SK-N-SH (cell line): Measurements from ENCODE around the gene P2RY14. TPM values are rescaled to one million over a fixed set of nuclear protein-coding genes. Genes with fewer than 3 reads are reported as not detected.

Experiments used
- CTCF ChIA-PET: fragments of 300-600, 350-600 bp; formaldehyde crosslinking; extraction: SDS; loops from one replicate; lab custom pipeline; 2021; lab: Yijun Ruan, JAX
- POLR2A ChIA-PET: fragments of 350-600 bp; sonication (Branson Sonifier 250); formaldehyde crosslinking; extraction: SDS; loops from one replicate; lab custom pipeline; 2020; ENCODE audit warnings: antibody characterized with exemption, inconsistent platforms; lab: Yijun Ruan, JAX
- DNase-seq: peaks from one replicate; pipeline ENCODE4 v3.0.0; 2012
- H2AFZ ChIP-seq: fragments of 200-600 bp; sonication (generic); 2 replicates; pipeline ENCODE4 v1.8.1; 2016; ENCODE audit warnings: antibody characterized with exemption, mild to moderate bottlenecking, low read depth
- H3F3A ChIP-seq: fragments of 200-600 bp; sonication (generic); replicated peaks from 2 replicates; pipeline ENCODE3; 2016; ENCODE audit warnings: antibody characterized with exemption, mild to moderate bottlenecking; ENCODE audit not compliant: insufficient read depth
- H3K27ac ChIP-seq, 2 experiments: fragments of 200-500 bp in 1 of 2; fragments of 200-600 bp in 1 of 2; sonication (Bioruptor generic) in 1 of 2; sonication (generic), shearing (Covaris generic) in 1 of 2; 2 replicates each; pipeline versions ENCODE4 v1.5.1 to v1.6.1; 2014 to 2016; ENCODE audit warnings: low read depth in 2 of 2, inconsistent platforms in 1 of 2, low read length in 1 of 2, mild to moderate bottlenecking in 1 of 2, mixed read lengths in 1 of 2
- H3K27me3 ChIP-seq: fragments of 200-600 bp; sonication (generic), shearing (Covaris generic); 2 replicates; pipeline ENCODE4 v1.6.1; 2016; ENCODE audit warnings: mixed run types; ENCODE audit not compliant: insufficient read depth
- H3K36me3 ChIP-seq, 2 experiments: fragments of 200-500 bp in 1 of 2; fragments of 200-600 bp in 1 of 2; sonication (Bioruptor generic) in 1 of 2; sonication (generic) in 1 of 2; replicated peaks in 1 of 2; 2 replicates each; pipeline versions ENCODE3 to v1.5.1; 2014 to 2016; ENCODE audit warnings: low read length in 1 of 2, mild to moderate bottlenecking in 1 of 2; ENCODE audit not compliant: insufficient read depth in 2 of 2, control insufficient read depth in 1 of 2
- H3K4me1 ChIP-seq, 2 experiments: fragments of 200-500 bp in 1 of 2; fragments of 200-600 bp in 1 of 2; sonication (Bioruptor generic) in 1 of 2; sonication (generic), shearing (Covaris generic) in 1 of 2; 2 replicates each; pipeline versions ENCODE4 v1.5.1 to v1.6.1; 2014 to 2016; ENCODE audit warnings: low read depth in 1 of 2, low read length in 1 of 2, mixed run types in 1 of 2; ENCODE audit not compliant: insufficient read depth in 2 of 2, control insufficient read depth in 1 of 2
- H3K4me2 ChIP-seq: fragments of 200-600 bp; sonication (generic), shearing (Covaris generic); 2 replicates; pipeline ENCODE4 v1.6.1; 2017; ENCODE audit warnings: mixed run types
- H3K4me3 ChIP-seq, 2 experiments: fragments of 200-500 bp in 1 of 2; fragments of 200-600 bp in 1 of 2; sonication (Bioruptor generic) in 1 of 2; sonication (generic), shearing (Covaris generic) in 1 of 2; 2 replicates each; pipeline versions ENCODE4 v1.5.1 to v1.8.1; 2014 to 2016; ENCODE audit warnings: low read depth in 2 of 2, inconsistent platforms in 1 of 2, low read length in 1 of 2, mild to moderate bottlenecking in 1 of 2, mixed read lengths in 1 of 2, moderate library complexity in 1 of 2
- H3K79me2 ChIP-seq: fragments of 200-600 bp; sonication (generic); 2 replicates; pipeline ENCODE4 v1.8.1; 2017; ENCODE audit warnings: mild to moderate bottlenecking; ENCODE audit not compliant: insufficient read depth
- H3K9ac ChIP-seq: fragments of 200-600 bp; sonication (generic); 2 replicates; pipeline ENCODE4 v1.6.1; 2017; ENCODE audit warnings: mixed run types
- H3K9me2 ChIP-seq: fragments of 200-600 bp; sonication (generic); 2 replicates; pipeline ENCODE4 v1.6.1; 2017; ENCODE audit warnings: mixed run types
- H3K9me3 ChIP-seq: fragments of 200-600 bp; sonication (generic); 2 replicates; pipeline ENCODE4 v1.6.1; 2017; ENCODE audit warnings: mixed run types, mild to moderate bottlenecking, moderate library complexity
- H4K20me1 ChIP-seq: fragments of 200-600 bp; sonication (generic); 2 replicates; pipeline ENCODE4 v1.6.1; 2017; ENCODE audit warnings: mild to moderate bottlenecking, mixed run types; ENCODE audit not compliant: insufficient read depth
- ELF1 ChIP-seq: IDR thresholded peaks from 2 replicates; pipeline ENCODE4 v1.4.0; 2012
- EP300 ChIP-seq, 2 experiments: IDR thresholded peaks; 2 replicates each; pipeline versions ENCODE4 v1.4.0 to v1.6.1; 2012; ENCODE audit warnings: borderline replicate concordance in 1 of 2, low read depth in 1 of 2, low read length in 1 of 2
- EZH2phosphoT487 ChIP-seq: fragments of 200-600 bp; sonication (generic); IDR thresholded peaks from 2 replicates; pipeline ENCODE4 v1.6.1; 2017; ENCODE audit warnings: low read depth, mixed run types, mild to moderate bottlenecking, antibody characterized with exemption, moderate library complexity, borderline replicate concordance
- FOXM1 ChIP-seq: IDR thresholded peaks from 2 replicates; pipeline ENCODE4 v1.4.0; 2012; ENCODE audit warnings: low read depth, mild to moderate bottlenecking
- GABPA ChIP-seq: IDR thresholded peaks from 2 replicates; pipeline ENCODE4 v1.4.0; 2012; ENCODE audit warnings: low read depth, mild to moderate bottlenecking
- GATA2 ChIP-seq: sonication (generic); formaldehyde crosslinking; IDR thresholded peaks from 2 replicates; pipeline ENCODE4 v1.5.0; 2020; ENCODE audit warnings: mild to moderate bottlenecking, missing genetic modification reagents
- JUND ChIP-seq: IDR thresholded peaks from 2 replicates; pipeline ENCODE4 v1.4.0; 2012
- MAX ChIP-seq: IDR thresholded peaks from 2 replicates; pipeline ENCODE4 v1.4.0; 2012; ENCODE audit warnings: low read depth
- MEF2A ChIP-seq: IDR thresholded peaks from 2 replicates; pipeline ENCODE4 v1.4.0; 2012; ENCODE audit warnings: low read depth, borderline replicate concordance
- RCOR1 ChIP-seq: fragments of 150-350 bp; IDR thresholded peaks from 2 replicates; pipeline ENCODE4 v1.6.1; 2017; ENCODE audit warnings: antibody characterized with exemption, low read length
- RXRA ChIP-seq: IDR thresholded peaks from 2 replicates; pipeline ENCODE4 v1.4.0; 2012; ENCODE audit warnings: low read depth, mild to moderate bottlenecking, borderline replicate concordance
- SMC3 ChIP-seq: IDR thresholded peaks from 2 replicates; pipeline ENCODE4 v1.6.1; 2012; ENCODE audit warnings: low read depth, low read length, improper control_type of control experiment
- TAF1 ChIP-seq: IDR thresholded peaks from 2 replicates; pipeline ENCODE4 v1.6.1; 2012; ENCODE audit warnings: low read depth, mild to moderate bottlenecking, low read length, moderate library complexity, borderline replicate concordance
- TEAD4 ChIP-seq: IDR thresholded peaks from 2 replicates; pipeline ENCODE4 v1.4.0; 2012; ENCODE audit warnings: mild to moderate bottlenecking, borderline replicate concordance; ENCODE audit not compliant: insufficient read depth
- USF2 ChIP-seq: fragments of 150-350 bp; IDR thresholded peaks from 2 replicates; pipeline ENCODE4 v1.6.1; 2017; ENCODE audit warnings: antibody characterized with exemption, low read length, low read depth, borderline replicate concordance
- ZBTB33 ChIP-seq: IDR thresholded peaks from 2 replicates; pipeline ENCODE4 v1.4.0; 2012; ENCODE audit warnings: low read depth, borderline replicate concordance
- WGBS: methylation state at CpG from one replicate; pipeline ENCODE4 v1.1.6; 2017; ENCODE audit warnings: low lambda C conversion rate; 5-methylcytosine and 5-hydroxymethylcytosine counted together
- polyA plus RNA-seq, 3 experiments: library from polyadenylated mRNA; depleted of rRNA; stranded (reverse); fragments of >200 nt; gene quantifications; 2 replicates each; pipeline ENCODE4 v1.2.3, GENCODE V29; 2012

Gene P2RY14
- polyA plus RNA-seq, 1 of the 3 experiments (the other 2 are of a cell fraction): not detected

GRCh38 chr3:151303751-151304150 lies 25.4 kb upstream of the P2RY14 start:
- Histone ChIP-seq H3K9me2 (no peaks in the 10 kb centered on the region), H3K4me3 (no peak overlapping the region), H3F3A (peaks cover 26% of the 10 kb centered on the region), H3K9ac (no peak overlapping the region), H3K36me3 (no peaks in the 10 kb centered on the region), H3K9me3 (no peaks in the 10 kb centered on the region), H3K27ac (no peak overlapping the region), H2AFZ (no peak overlapping the region), H4K20me1 (no peaks in the 10 kb centered on the region), H3K4me1 (peaks cover 0 to 13% of the 10 kb centered on the region in 2 experiments; a peak in 2 of 4 replicates), H3K27me3 (peaks cover 4% of the 10 kb centered on the region; the same call in 1 of the 2 replicates), H3K79me2 (no peaks in the 10 kb centered on the region), H3K4me2 (no peak overlapping the region)
- CTCF ChIA-PET: interaction anchor here (1.3 to 1.5 kb wide), 2 partner anchors 13 to 136 kb away, joined by 4 to 5 read pairs; no protein-coding TSS in a partner anchor
- no peak for TF ChIP-seq FOXM1
- no peak for TF ChIP-seq RXRA
- no peak for TF ChIP-seq USF2
- no peak for TF ChIP-seq EP300 (IDR thresholded peaks at IDR 0.05; ENCODE audit: borderline replicate concordance in 1 of 2, low read depth in 1 of 2, low read length in 1 of 2)
- TF ChIP-seq ELF1: no peak
- no peak for TF ChIP-seq MAX
- no peak for TF ChIP-seq MEF2A
- TF ChIP-seq GATA2 (CRISPR knock-in tag): no peak
- no peak for DNase-seq
- POLR2A ChIA-PET: no interaction called here
- 54% methylated on average over 2 of the region's 2 CpGs for WGBS

GRCh38 chr3:151301787-151302186 lies 23.4 kb upstream of the P2RY14 start:
- H3F3A ChIP-seq: peaks cover 25% of the 10 kb centered on the region
- ChIA-PET POLR2A (no interaction called here), CTCF (no interaction called here)
- H3K27ac ChIP-seq: no peak overlapping the region
- H3K4me2 ChIP-seq: no peak overlapping the region
- peaks cover 0 to 9% of the 10 kb centered on the region in 2 experiments; a peak in 2 of 4 replicates for H3K4me1 ChIP-seq
- no peak overlapping the region for H2AFZ ChIP-seq
- no peaks in the 10 kb centered on the region for H3K9me3 ChIP-seq
- WGBS: 70% methylated on average over 3 of the region's 3 CpGs
- no peaks in the 10 kb centered on the region for H3K36me3 ChIP-seq
- H3K27me3 ChIP-seq: peaks cover 4% of the 10 kb centered on the region; the same call in 1 of the 2 replicates
- no peaks in the 10 kb centered on the region for H4K20me1 ChIP-seq
- no peak overlapping the region for H3K4me3 ChIP-seq
- no peaks in the 10 kb centered on the region for H3K9me2 ChIP-seq
- H3K9ac ChIP-seq: no peak overlapping the region
- TF ChIP-seq ELF1 (no peak), JUND (peak; percentile 36; the same call in 1 of the 2 replicates)
- no peak for DNase-seq
- no peaks in the 10 kb centered on the region for H3K79me2 ChIP-seq

GRCh38 chr3:151300539-151300938 lies 22.2 kb upstream of the P2RY14 start:
- POLR2A ChIA-PET: no interaction called here

More at GRCh38 chr3:151300539-151300938, 22.2 kb upstream of the P2RY14 start:
- Histone ChIP-seq H3K9me3 (no peaks in the 10 kb centered on the region), H3F3A (peaks cover 13% of the 10 kb centered on the region), H3K27me3 (peaks cover 4% of the 10 kb centered on the region; the same call in 1 of the 2 replicates), H3K36me3 (no peaks in the 10 kb centered on the region)
- TF ChIP-seq GABPA (no peak), EP300 (IDR thresholded peaks at IDR 0.05; ENCODE audit: borderline replicate concordance in 1 of 2, low read depth in 1 of 2, low read length in 1 of 2) (no peak), USF2 (no peak), MEF2A (no peak), EZH2phosphoT487 (no peak), GATA2 (CRISPR knock-in tag) (no peak), FOXM1 (no peak), TEAD4 (no peak), ZBTB33 (no peak), TAF1 (no peak), SMC3 (no peak), RCOR1 (no peak), MAX (no peak)
- TF ChIP-seq, all 33 proteins: peak for 0
- CTCF ChIA-PET: interaction anchor here (0.8 to 1.9 kb wide), 5 partner anchors 18 to 72 kb away, joined by 3 to 4 read pairs (median 4); no protein-coding TSS in a partner anchor
- DNase-seq: no peak
- no peaks in the 10 kb centered on the region for H3K9me2 ChIP-seq
- H4K20me1 ChIP-seq: no peaks in the 10 kb centered on the region
- 60% methylated on average over 1 of the region's 1 CpG for WGBS
- H3K4me3 ChIP-seq: no peak overlapping the region
- peaks cover 0 to 1% of the 10 kb centered on the region in 2 experiments; a peak in 2 of 4 replicates for H3K4me1 ChIP-seq
- H3K4me2 ChIP-seq: no peak overlapping the region
- H3K27ac ChIP-seq: no peak overlapping the region
- H2AFZ ChIP-seq: no peak overlapping the region
- no peak overlapping the region for H3K9ac ChIP-seq
- H3K79me2 ChIP-seq: no peaks in the 10 kb centered on the region
